Measurements from ENCODE around the gene SHCBP1.
"Not testable (repeated sequence)": the region's sequence is repeated elsewhere in the genome, so short reads cannot be mapped to it uniquely, and the experiment has no call there.

Gene SHCBP1, protein sequence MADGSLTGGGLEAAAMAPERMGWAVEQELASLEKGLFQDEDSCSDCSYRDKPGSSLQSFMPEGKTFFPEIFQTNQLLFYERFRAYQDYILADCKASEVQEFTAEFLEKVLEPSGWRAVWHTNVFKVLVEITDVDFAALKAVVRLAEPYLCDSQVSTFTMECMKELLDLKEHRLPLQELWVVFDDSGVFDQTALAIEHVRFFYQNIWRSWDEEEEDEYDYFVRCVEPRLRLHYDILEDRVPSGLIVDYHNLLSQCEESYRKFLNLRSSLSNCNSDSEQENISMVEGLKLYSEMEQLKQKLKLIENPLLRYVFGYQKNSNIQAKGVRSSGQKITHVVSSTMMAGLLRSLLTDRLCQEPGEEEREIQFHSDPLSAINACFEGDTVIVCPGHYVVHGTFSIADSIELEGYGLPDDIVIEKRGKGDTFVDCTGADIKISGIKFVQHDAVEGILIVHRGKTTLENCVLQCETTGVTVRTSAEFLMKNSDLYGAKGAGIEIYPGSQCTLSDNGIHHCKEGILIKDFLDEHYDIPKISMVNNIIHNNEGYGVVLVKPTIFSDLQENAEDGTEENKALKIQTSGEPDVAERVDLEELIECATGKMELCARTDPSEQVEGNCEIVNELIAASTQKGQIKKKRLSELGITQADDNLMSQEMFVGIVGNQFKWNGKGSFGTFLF

DNA sequence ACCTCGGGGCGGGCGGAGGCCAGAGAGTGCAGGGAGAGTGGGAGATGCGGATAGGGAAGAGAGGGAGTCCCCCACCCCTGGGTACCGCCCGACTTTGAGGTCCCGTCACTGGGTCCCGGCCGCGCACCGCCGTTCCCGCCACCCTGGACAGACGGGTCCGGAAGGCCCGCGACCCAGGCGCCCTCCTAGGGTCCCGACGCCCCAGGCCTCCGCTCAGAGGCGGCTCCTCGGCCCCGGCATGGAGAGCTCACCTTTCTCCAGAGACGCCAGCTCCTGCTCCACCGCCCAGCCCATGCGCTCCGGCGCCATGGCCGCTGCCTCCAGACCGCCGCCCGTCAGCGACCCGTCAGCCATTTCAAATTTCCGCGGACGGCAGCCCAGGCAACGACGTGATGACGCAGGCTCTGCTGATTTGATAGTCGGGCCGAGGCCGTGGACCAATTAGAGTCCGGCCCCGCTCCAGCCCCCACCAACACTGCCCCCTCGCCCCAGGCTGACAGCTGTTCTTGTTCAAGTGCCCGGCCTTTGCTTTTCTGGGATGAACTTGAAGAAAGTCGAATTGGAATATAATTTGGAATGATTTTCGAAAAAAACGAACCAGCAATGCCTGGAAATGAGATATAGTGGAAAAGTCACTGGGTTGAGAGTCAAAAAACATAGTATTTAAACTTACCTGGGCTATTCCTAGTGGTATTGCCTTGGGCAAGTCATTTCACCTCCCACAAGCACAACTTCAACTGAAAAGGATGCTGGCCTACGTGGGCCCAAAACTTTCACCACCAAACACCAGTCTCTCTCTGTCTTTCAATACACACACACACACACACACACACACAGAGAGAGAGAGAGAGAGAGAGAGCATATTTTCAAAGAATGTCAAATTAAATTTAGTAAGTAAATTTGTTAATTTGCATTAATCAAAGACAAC lies at the start of gene SHCBP1:
Gene SHCBP1, minus strand, starts transcription at position 374 of the 928 bp plus-strand sequence. Its CDS starts 20 bp downstream, at position 354.
- in situ Hi-C loops (cut with HindIII; ENCODE audit: low pct_ligation_motif_present, low pct_unique_long_range_greater_than_20kb, low sequenced_read_pairs) = no loop called here
- DNase-seq = peak; percentile 91

DNA sequence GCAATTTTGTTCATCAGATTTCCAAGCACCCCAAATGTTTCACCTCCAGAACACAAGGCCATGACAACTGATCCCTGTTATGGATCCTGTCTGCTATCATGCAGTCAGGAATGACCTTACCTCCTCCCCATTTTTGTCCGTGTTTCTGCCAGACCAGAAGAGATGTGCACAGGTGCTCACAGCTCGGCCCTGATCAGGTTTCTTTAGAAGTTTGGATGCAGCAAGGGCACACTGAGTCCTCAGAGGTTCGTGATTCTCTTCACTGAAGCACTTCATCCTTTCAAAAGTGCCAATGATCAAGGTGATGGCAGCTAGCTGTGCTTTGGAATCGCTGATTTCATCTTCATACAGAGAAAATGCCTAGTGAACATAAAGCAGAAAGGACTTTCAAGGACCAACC lies 40.9 kb upstream of the SHCBP1 start:
- in situ Hi-C loops (cut with HindIII; ENCODE audit: low pct_ligation_motif_present, low pct_unique_long_range_greater_than_20kb, low sequenced_read_pairs) = no loop called here

DNA sequence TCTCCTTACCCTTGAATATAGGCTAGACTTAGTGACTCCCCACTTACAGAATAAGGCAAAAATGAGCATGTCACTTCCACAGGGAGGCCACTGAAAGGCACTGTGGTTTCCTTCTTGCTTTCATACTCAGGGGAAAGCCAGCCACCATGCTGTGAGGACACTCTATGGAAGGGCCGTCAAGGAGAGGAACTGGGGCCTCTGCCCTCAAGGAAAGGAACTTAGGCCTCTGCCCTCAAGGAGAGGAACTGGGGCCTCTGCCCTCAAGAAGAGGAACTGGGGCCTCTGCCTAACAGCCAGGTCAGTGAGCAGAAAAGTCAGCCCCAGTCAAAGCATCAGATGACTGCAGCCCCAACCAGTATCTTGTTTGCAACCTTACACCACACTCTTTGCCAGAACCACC lies 37.7 kb upstream of the SHCBP1 start:
- DNase-seq = no peak
- in situ Hi-C loops (cut with HindIII; ENCODE audit: low pct_ligation_motif_present, low pct_unique_long_range_greater_than_20kb, low sequenced_read_pairs) = no loop called here

More for the DNA sequence above, 40.9 kb upstream of the SHCBP1 start:
- DNase-seq = no peak

DNA sequence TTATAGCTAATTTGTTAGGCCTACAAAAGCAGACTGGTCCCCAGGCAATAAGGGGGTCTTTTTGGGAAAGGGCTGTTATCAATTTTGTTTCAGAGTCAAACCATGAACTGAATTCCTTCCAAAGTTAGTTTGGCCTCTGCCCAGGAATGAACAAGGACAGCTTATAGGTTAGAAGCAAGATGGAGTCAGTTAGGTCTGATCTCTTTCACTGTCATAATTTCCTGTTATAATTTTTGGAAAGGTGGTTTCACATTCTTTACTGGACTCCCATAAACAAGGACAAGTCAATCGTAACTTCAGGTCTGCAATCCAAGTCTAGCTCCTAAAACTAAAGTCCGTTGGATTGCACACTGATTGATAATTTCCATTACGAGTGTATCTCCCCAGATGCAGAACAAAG lies 30.1 kb upstream of the SHCBP1 start:
- DNase-seq = no peak
- in situ Hi-C loops (cut with HindIII; ENCODE audit: low pct_ligation_motif_present, low pct_unique_long_range_greater_than_20kb, low sequenced_read_pairs) = no loop called here

DNA sequence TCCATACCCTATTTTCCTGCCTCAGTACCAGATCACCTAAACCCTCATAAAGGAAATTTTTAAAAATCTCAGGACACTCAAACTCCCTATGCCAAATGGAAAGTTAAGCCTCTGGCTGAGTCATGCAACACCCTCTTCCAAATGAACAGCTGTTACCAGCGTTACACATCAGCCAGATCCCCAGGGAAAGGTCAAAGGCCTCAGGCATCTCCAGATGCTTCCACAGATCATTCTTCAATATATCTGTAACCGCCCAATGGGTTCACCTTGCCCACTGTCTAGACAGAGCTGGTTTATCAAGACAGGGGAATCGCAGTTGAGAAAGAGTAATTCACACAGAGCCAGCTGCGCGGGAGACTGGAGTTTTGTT lies 29.1 kb upstream of the SHCBP1 start:
- in situ Hi-C loops (cut with HindIII; ENCODE audit: low pct_ligation_motif_present, low pct_unique_long_range_greater_than_20kb, low sequenced_read_pairs) = no loop called here
- no peak for DNase-seq

DNA sequence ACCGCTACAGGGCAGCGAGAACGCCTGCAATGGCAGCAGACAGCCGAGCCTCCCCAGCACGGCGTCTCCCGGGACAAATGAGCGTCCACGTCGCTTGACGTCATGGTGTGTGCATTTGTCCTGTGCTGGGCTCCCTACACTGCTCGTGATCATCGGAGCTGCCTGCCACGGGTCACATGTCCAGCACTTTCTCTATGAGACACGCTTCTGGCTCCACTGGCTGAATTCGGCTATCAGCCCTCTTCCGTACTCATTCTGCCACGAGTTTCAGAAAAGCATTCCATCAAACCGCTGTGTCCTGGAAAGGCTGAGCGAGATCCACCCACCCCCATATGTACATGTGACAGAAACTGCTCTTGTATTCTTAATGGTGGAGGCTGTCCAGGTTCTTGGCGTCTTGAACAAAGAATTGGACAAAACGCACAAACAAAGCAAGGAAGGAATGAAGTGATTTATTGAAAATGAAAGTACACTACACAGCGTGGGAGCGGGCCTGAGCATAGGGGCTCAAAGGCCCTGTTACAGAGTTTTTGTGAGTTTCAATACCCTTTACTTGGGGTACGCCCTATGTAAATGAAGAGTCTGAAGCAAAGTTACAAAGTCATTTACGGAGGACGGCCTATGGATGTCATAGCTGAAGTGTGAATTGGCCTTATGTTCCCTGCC lies 28.5 kb upstream of the SHCBP1 start:
- DNase-seq = no peak
- in situ Hi-C loops (cut with HindIII; ENCODE audit: low pct_ligation_motif_present, low pct_unique_long_range_greater_than_20kb, low sequenced_read_pairs) = no loop called here

DNA sequence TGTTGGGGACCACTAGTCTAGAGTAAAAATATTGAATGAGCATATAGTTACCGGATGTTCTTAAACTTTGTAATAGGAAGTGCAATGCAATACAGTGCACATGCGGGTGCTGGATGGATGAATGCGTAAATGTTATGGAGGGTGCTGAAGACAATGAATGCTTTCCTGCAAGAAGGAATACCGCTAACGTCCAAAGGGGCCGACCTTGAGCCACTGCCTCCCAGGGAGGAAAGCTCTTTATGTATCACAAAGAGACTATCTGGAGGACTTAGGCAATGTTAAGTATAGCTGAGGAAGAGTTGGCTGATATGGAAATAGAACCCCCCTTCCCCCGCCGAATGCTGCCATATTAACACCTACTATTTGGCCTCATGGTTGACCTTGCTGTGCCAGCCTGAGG lies 27.5 kb upstream of the SHCBP1 start:
- in situ Hi-C loops (cut with HindIII; ENCODE audit: low pct_ligation_motif_present, low pct_unique_long_range_greater_than_20kb, low sequenced_read_pairs) = no loop called here
- DNase-seq = no peak

DNA sequence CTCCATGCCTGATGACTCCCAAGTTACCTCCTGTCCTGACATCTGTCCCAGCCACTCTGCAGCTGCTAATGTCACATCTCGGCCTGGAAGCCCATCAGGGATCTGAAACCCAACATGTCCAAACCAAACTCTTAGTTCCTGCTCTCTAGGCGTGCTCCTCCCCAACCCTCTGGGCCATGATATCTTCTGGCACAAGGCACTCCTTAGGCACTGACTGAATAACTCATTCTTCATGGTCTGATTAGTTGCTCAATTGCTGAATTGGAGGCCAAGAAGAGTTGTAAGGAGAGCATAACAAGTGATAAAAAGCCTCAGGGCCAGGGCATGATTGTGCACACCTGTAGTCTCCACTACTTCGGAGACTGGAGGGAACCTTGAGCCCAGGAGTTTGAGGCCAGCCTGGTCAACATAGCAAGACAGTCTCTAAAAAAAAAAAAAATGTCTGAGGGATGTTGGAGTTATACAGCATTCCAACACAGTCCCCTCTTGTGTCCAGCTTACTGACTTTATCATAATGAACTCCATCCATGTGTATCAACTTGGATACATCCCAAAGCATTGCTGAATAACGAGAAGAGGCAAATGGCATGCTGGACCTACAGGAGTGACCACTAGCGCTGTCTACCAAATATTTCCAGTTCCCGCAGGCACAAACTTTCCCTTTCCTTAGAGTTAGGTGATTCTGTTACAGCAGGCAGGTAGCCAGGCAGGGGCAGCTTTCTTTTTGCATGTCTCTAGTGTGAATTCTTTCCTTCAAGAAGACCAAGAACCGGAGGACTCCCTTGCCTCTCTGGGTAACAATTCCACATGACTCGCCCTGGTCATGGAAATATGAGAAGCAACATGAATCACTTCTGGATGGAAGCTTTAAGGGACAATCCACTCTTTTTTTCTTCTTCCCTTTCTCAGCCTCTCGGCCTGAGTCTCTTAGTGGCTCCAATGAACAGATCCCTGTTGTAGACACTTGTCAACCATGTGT lies 18.1 kb upstream of the SHCBP1 start:
- DNase-seq = no peak
- in situ Hi-C loops (cut with HindIII; ENCODE audit: low pct_ligation_motif_present, low pct_unique_long_range_greater_than_20kb, low sequenced_read_pairs) = no loop called here

DNA sequence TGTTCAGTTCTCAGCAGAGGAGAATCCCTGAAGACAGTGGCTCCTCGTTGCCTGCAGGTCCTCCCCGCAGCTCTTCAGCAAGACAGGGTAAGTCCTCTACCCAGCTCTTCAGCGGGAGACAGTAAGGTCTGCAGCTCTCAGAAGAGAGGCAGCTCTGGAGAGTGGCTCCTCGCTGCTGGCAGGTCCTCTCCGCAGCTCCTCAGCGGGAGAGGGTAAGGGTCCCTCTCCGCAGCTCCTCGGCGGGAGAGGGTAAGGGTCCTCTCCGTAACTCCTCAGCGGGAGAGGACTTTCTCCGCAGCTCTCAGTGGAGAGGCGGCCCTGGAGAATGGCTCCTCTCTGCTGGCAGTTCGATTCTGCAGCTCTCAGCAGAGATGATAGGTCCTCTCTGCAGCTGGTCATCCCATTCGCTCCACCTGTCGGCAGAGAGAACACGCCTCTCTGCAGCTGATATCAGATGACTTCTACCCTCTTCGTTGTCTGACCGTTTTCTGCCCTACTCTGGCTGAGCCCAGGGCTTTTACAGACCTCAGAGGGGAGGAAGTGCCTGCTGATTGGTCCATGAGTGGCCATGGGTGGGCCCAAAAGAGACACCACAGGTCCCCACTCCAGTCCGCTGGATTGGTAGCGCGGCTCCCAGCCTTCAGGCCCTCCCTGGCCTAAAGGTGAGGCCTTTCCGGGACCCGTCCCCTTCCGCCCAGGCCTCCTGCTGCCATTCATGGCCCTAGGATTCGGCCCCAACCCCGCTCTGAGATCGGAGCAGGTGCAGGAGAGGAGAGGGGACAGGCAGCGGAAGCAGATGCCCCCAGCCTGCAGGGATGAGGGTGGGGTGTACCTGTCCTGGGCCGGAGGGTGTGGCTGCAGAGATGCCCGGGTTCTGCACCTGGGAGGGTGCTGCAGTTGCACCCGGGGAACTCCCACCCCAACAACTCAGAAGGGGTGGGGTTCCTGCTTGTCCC lies 11.9 kb upstream of the SHCBP1 start:
- in situ Hi-C loops (cut with HindIII; ENCODE audit: low pct_ligation_motif_present, low pct_unique_long_range_greater_than_20kb, low sequenced_read_pairs) = no loop called here
- DNase-seq = no peak

DNA sequence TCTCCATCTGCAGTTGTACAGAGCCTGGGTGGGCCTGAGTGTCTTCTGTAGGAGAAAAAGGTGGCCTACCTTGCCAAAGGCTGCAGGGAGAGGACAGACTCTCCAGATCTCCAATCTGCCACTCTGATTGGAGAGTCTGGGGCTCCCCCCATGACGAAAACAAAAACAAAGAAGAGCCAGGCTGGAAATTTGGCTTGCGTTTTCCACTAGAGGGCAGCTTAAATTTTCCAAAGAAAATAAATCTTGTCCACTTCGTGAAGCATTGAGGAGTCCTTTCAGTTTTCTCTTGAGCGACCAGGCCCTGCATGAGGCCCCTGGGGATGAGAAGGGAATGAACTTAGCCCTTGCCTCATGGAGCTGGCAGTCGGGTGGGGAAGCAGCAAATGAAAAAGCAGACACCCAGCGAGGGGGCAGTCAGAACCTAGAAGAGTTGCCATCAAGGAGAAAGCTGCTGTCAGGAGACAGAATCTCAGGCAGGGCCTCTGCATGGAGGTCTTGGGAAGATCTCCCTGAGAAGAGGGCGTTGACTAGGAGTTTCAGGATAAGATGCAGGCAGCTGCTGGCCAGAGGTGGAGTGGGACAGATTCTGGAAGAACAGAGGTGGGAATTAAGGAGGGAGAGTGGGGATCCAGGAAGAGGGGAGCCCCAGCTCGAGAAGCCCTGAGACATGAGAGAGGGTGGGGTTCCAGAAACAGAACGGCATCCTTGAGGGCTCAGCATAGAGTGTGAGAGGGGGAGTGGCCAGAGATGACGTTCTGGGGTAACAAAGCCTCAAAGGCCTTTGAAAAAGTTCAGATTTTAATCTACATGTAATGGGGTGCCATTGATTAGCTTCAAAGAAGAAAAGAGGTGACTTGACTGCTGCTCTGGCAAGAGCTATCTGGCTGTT lies 8.4 kb upstream of the SHCBP1 start:
- peak; percentile 80 for DNase-seq
- in situ Hi-C loops (cut with HindIII; ENCODE audit: low pct_ligation_motif_present, low pct_unique_long_range_greater_than_20kb, low sequenced_read_pairs) = no loop called here

DNA sequence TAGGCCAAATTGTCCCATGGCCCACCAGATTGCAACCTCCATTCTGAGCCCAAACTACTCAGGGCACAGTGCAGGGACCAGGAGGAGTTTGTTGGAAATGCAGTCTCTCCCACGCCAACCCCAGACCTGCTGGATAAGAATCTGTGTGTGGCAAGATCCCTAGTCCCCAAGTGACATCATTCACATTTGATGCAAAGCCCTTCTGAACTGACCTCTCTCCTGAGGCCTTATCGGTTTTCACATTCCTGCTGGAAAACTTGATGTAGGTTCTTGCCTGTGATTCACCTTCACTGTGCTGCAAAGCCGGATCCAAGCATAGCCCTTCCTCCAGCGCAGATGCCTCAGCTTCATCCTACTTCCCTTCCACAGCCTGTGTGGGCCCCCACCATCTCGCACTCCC lies 6.6 kb upstream of the SHCBP1 start:
- DNase-seq = no peak
- in situ Hi-C loops (cut with HindIII; ENCODE audit: low pct_ligation_motif_present, low pct_unique_long_range_greater_than_20kb, low sequenced_read_pairs) = no loop called here

DNA sequence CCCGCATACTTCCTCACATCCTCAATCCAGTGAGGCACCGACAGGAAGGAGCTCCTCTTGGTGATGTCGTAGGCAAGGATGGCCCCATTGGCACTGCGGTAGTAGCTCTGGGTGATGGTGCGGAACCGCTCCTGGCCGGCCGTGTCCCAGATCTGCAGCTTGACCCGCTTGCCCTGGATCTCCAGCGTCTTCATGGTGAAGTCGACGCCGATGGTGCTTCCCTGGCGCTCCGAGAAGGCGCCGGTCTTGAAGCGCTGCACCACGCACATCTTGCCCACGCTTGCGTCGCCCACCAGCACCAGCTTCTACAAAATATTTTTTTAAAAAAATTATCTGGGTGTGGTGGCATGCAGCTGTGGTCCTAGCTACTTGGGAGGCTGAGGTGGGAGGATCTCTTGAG lies 5.5 kb upstream of the SHCBP1 start:
- in situ Hi-C loops (cut with HindIII; ENCODE audit: low pct_ligation_motif_present, low pct_unique_long_range_greater_than_20kb, low sequenced_read_pairs); DNase-seq: not testable (repeated sequence)

DNA sequence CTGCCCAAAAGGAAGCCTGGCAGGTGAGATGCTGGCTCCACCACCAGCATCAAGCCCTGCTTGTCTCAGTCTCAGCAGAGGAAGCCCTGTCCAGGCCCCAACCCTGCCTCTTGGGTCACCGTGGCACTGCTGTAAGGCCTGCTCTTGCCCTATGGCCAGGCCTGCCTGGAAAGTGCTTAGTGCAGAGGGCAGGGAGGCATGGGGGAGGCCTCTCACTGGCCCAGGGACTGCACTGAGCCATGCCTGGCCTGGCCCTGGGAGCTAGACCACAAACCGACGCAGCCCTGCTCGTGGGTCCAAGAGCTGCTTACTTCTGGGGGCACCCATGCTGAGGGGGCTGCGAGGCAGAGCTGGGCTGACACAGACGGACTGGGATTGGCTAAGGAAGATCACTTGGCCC lies 3.7 kb upstream of the SHCBP1 start:
- DNase-seq; in situ Hi-C loops (cut with HindIII; ENCODE audit: low pct_ligation_motif_present, low pct_unique_long_range_greater_than_20kb, low sequenced_read_pairs): not testable (repeated sequence)

DNA sequence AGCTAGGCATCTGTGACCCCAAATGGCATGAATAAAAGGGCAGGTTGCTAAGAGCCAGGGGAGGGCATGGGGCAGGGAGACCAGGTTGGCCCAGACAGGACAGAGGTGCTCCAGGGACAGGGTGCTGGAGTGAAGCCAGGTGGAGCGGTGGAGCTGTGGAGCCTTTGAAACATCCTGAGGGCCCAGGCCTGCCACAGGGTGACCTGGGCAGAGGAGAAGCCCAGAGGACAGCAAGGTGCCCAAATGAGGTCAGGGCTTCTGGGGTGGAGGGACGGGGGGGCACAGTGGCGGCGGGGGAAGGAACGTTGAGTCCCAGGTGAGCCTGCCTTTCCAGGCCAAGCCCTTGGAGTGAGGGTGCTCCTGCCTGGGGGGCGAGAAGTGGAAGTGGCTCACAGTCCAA lies 2.5 kb upstream of the SHCBP1 start:
- in situ Hi-C loops (cut with HindIII; ENCODE audit: low pct_ligation_motif_present, low pct_unique_long_range_greater_than_20kb, low sequenced_read_pairs); DNase-seq: not testable (repeated sequence)

DNA sequence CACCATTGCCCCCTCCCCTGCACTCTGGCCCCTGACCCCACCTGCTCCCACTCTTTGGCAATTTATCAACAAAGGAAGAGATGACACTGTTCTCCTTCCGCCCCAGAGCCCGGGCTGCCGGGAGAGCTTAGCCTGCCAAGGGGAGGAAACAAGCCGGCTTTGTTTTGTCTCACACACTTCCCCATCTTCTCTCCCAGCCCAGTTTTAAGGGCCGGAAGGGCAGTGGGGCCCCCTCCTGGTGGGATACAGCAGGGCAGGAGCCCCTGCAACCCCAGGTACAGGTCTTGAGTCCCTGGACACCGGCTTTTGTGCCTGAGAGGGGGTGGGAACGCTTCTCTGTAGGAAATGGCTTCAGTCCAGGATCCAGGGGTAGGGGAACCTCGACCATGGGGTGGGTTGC lies 2.1 kb upstream of the SHCBP1 start:
- in situ Hi-C loops (cut with HindIII; ENCODE audit: low pct_ligation_motif_present, low pct_unique_long_range_greater_than_20kb, low sequenced_read_pairs) = not testable (repeated sequence)

More for the DNA sequence above, 2.1 kb upstream of the SHCBP1 start:
- DNase-seq = not testable (repeated sequence)

All from ACHN (cell line).